ENCODE results near the gene NAA40. TPM values are rescaled to one million over a fixed set of nuclear protein-coding genes. Genes with fewer than 3 reads are reported as not detected.

NAA40 gene
- total RNA-seq, 4 donors from 2014 or later: 46.2 to 80.0 (median 57.1) TPM

GRCh38 chr11:63920126-63920938 is 18.5 kb upstream of the NAA40 start:
- DNase-seq: peak in 2 of 3 donors; percentile 89 to 92
- H3K4me1 ChIP-seq: peaks cover 11 to 63% (median 28%) of the 10 kb centered on the region in 4 donors
- no peaks in the 10 kb centered on the region for H3K36me3 ChIP-seq
- H3K27ac ChIP-seq: peak overlapping the region; percentile 38 to 91 (median 74)
- H3K9me3 ChIP-seq: no peaks in the 10 kb centered on the region
- H3K4me3 ChIP-seq: peak overlapping the region in 2 of 4 donors; percentile 48
- TF ChIP-seq POLR2A (IDR thresholded peaks at IDR 0.05): peak; percentile 61 to 68
- TF ChIP-seq, protein P1, sequence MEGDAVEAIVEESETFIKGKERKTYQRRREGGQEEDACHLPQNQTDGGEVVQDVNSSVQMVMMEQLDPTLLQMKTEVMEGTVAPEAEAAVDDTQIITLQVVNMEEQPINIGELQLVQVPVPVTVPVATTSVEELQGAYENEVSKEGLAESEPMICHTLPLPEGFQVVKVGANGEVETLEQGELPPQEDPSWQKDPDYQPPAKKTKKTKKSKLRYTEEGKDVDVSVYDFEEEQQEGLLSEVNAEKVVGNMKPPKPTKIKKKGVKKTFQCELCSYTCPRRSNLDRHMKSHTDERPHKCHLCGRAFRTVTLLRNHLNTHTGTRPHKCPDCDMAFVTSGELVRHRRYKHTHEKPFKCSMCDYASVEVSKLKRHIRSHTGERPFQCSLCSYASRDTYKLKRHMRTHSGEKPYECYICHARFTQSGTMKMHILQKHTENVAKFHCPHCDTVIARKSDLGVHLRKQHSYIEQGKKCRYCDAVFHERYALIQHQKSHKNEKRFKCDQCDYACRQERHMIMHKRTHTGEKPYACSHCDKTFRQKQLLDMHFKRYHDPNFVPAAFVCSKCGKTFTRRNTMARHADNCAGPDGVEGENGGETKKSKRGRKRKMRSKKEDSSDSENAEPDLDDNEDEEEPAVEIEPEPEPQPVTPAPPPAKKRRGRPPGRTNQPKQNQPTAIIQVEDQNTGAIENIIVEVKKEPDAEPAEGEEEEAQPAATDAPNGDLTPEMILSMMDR (IDR thresholded peaks at IDR 0.05): no peak
- no peaks in the 10 kb centered on the region for H3K27me3 ChIP-seq

- no peak overlapping the region for H3K4me3 ChIP-seq
- H3K27me3 ChIP-seq: no peaks in the 10 kb centered on the region
- DNase-seq: peak in 1 of 3 donors; percentile 42
- peaks cover 11 to 56% (median 24%) of the 10 kb centered on the region in 4 donors for H3K4me1 ChIP-seq
- no peaks in the 10 kb centered on the region for H3K9me3 ChIP-seq
- no peak for TF ChIP-seq POLR2A (IDR thresholded peaks at IDR 0.05)
- TF ChIP-seq, protein P1 (IDR thresholded peaks at IDR 0.05): peak; percentile 8 to 48 (median 26)
- peak overlapping the region in 1 of 4 donors; percentile 83 for H3K27ac ChIP-seq
- H3K36me3 ChIP-seq: no peaks in the 10 kb centered on the region
These were observed 17.8 kb upstream of the NAA40 start for GRCh38 chr11:63920939-63921417.

- Histone ChIP-seq H3K27me3 (no peaks in the 10 kb centered on the region), H3K4me1 (peaks cover 7 to 41% (median 13%) of the 10 kb centered on the region in 4 donors), H3K27ac (no peak overlapping the region), H3K9me3 (no peaks in the 10 kb centered on the region), H3K36me3 (no peaks in the 10 kb centered on the region), H3K4me3 (no peak overlapping the region)
- TF ChIP-seq POLR2A (IDR thresholded peaks at IDR 0.05): no peak
- TF ChIP-seq, protein P1 (IDR thresholded peaks at IDR 0.05): no peak
- DNase-seq: no peak
These were observed 16.1 kb upstream of the NAA40 start for GRCh38 chr11:63922673-63923192.

- Histone ChIP-seq H3K36me3 (no peaks in the 10 kb centered on the region), H3K4me3 (no peak overlapping the region), H3K27ac (no peak overlapping the region), H3K27me3 (no peaks in the 10 kb centered on the region), H3K9me3 (no peaks in the 10 kb centered on the region), H3K4me1 (peaks cover 5 to 35% (median 11%) of the 10 kb centered on the region in 4 donors)
- DNase-seq: no peak
- no peak for TF ChIP-seq POLR2A (IDR thresholded peaks at IDR 0.05)
- TF ChIP-seq, protein P1 (IDR thresholded peaks at IDR 0.05): no peak
These were observed 15.5 kb upstream of the NAA40 start for GRCh38 chr11:63923319-63923718.

DNA sequence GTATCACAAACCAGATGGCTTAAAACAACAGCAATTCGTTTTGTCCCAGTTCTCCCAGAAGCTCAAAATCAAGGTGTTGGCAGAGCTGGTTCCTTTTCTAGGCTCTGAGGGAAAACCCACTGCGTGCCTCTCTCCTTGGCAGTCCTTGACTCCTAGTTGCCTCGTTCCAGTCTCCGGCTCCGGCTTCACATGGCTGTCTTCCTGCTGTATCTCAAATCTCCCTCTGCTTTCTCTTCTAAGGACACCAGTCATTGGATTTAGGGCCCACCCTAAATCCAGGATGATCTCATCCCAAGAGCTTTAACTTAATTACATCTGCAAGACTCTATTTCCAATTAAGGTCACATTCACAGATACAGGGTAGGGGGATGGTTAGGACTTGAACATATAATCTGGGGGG is 9.2 kb upstream of the NAA40 start:
- Histone ChIP-seq H3K27ac (no peak overlapping the region), H3K27me3 (no peaks in the 10 kb centered on the region), H3K9me3 (no peaks in the 10 kb centered on the region), H3K4me3 (no peak overlapping the region), H3K36me3 (no peaks in the 10 kb centered on the region), H3K4me1 (no peaks in the 10 kb centered on the region)
- DNase-seq: no peak
- no peak for TF ChIP-seq POLR2A (IDR thresholded peaks at IDR 0.05)
- TF ChIP-seq, protein P1 (IDR thresholded peaks at IDR 0.05): no peak

All from Peyer's patch (tissue), 4 donors.